ENCODE measurements around the gene PRKCE. TPM values are rescaled to one million over a fixed set of nuclear protein-coding genes. Genes with fewer than 3 reads are reported as not detected.

The PRKCE gene
- total RNA-seq, 1 experiment from 2014 or later = 21.7 TPM

DNA sequence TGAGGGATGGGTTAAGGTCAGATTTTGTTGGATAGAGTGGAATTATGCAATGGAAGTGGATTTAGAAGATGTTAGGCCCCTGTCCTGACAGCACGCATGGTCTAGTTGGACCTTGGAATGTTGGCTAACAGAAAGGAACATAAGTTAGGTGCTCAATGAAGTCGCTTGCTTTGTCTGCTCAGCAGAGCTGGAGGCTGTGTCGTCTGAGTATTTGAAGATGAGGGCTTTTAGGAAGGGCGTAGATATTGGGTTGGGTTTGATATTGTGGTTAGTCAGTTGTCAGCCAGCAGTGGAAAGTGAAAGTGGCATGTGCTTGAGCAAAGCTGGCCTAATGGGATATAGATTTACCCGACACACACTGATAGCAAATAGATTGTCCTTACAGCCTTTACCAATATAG lies 239.3 kb downstream of the PRKCE start:
- no peaks in the 10 kb centered on the region for H3K9me2 ChIP-seq (ENCODE audit: insufficient read depth)
- no peaks in the 10 kb centered on the region for H3K36me3 ChIP-seq (ENCODE audit: low read depth)
- peaks cover 6% of the 10 kb centered on the region for H3K4me1 ChIP-seq (replicated peaks; ENCODE audit: insufficient read depth)
- H3K9me3 ChIP-seq (ENCODE audit: insufficient read depth, low read depth) = no peaks in the 10 kb centered on the region
- peaks cover 13% of the 10 kb centered on the region for H4K20me1 ChIP-seq (ENCODE audit: insufficient read depth)
- TF ChIP-seq EZH2 (IDR thresholded peaks at IDR 0.05; ENCODE audit: low read depth) (no peak), CTCF (conservative IDR thresholded peaks at IDR 0.05) (no peak)
- CTCF ChIA-PET = no interaction called here
- no peak overlapping the region for H3K4me3 ChIP-seq
- H3F3A ChIP-seq (ENCODE audit: insufficient read depth, low read depth) = no peaks in the 10 kb centered on the region
- intact Hi-C loops (cut with micrococcal nuclease; ENCODE audit: unreplicated experiment) = no loop called here
- no peak for DNase-seq
- no peak overlapping the region for H3K4me2 ChIP-seq
- H3K27ac ChIP-seq = no peak overlapping the region
- no peaks in the 10 kb centered on the region for H3K79me2 ChIP-seq (ENCODE audit: low read depth)
- H2AFZ ChIP-seq = no peak overlapping the region
- POLR2A ChIA-PET (ENCODE audit: unreplicated experiment) = no interaction called here
- H3K27me3 ChIP-seq (ENCODE audit: insufficient read depth, low read depth) = no peaks in the 10 kb centered on the region
- no TSS peak for BruUV-seq (replicated peaks)

- CTCF ChIA-PET = no interaction called here
- DNase-seq = no peak
- no peak overlapping the region for H3K4me2 ChIP-seq
- no peaks in the 10 kb centered on the region for H3K9me2 ChIP-seq (ENCODE audit: insufficient read depth)
- intact Hi-C loops (cut with micrococcal nuclease; ENCODE audit: unreplicated experiment) = no loop called here
- BruUV-seq (replicated peaks) = no TSS peak
- no peak overlapping the region for H3K4me3 ChIP-seq
- 0 out of 2 replicates have a peak, but pooled peaks cover 3% of the 10 kb centered on the region for H3K79me2 ChIP-seq (ENCODE audit: low read depth)
- no peaks in the 10 kb centered on the region for H3K9me3 ChIP-seq (ENCODE audit: insufficient read depth, low read depth)
- POLR2A ChIA-PET (ENCODE audit: unreplicated experiment) = no interaction called here
- H3K27ac ChIP-seq = no peak overlapping the region
- peaks cover 16% of the 10 kb centered on the region for H4K20me1 ChIP-seq (ENCODE audit: insufficient read depth)
- peaks cover 6% of the 10 kb centered on the region for H3K4me1 ChIP-seq (replicated peaks; ENCODE audit: insufficient read depth)
- no peaks in the 10 kb centered on the region for H3K27me3 ChIP-seq (ENCODE audit: insufficient read depth, low read depth)
- no peaks in the 10 kb centered on the region for H3F3A ChIP-seq (ENCODE audit: insufficient read depth, low read depth)
- TF ChIP-seq CTCF (conservative IDR thresholded peaks at IDR 0.05) = no peak
- TF ChIP-seq EZH2 (IDR thresholded peaks at IDR 0.05; ENCODE audit: low read depth) = no peak
- no peaks in the 10 kb centered on the region for H3K36me3 ChIP-seq (ENCODE audit: low read depth)
- no peak overlapping the region for H2AFZ ChIP-seq
Observed at GRCh38 chr2:45891719-45892424, 240.4 kb downstream of the PRKCE start.

GRCh38 chr2:45892425-45892745 lies 240.9 kb downstream of the PRKCE start:
- Histone ChIP-seq H3K36me3 (ENCODE audit: low read depth) (no peaks in the 10 kb centered on the region), H3K27me3 (ENCODE audit: insufficient read depth, low read depth) (no peaks in the 10 kb centered on the region), H3K9me3 (ENCODE audit: insufficient read depth, low read depth) (no peaks in the 10 kb centered on the region), H3K79me2 (ENCODE audit: low read depth) (0 out of 2 replicates have a peak, but pooled peaks cover 3% of the 10 kb centered on the region), H3K27ac (no peak overlapping the region), H3K4me2 (no peak overlapping the region), H3F3A (ENCODE audit: insufficient read depth, low read depth) (no peaks in the 10 kb centered on the region), H4K20me1 (ENCODE audit: insufficient read depth) (peaks cover 16% of the 10 kb centered on the region), H3K4me3 (no peak overlapping the region), H3K4me1 (replicated peaks; ENCODE audit: insufficient read depth) (peaks cover 6% of the 10 kb centered on the region), H3K9me2 (ENCODE audit: insufficient read depth) (no peaks in the 10 kb centered on the region), H2AFZ (no peak overlapping the region)
- DNase-seq = no peak
- TF ChIP-seq EZH2 (IDR thresholded peaks at IDR 0.05; ENCODE audit: low read depth) (no peak), CTCF (conservative IDR thresholded peaks at IDR 0.05) (no peak)
- ChIA-PET CTCF (no interaction called here), POLR2A (ENCODE audit: unreplicated experiment) (no interaction called here)
- no TSS peak for BruUV-seq (replicated peaks)
- intact Hi-C loops (cut with micrococcal nuclease; ENCODE audit: unreplicated experiment) = no loop called here
